Activated naive CD8-positive, alpha-beta T cell treated with anti-CD3 and anti-CD28 coated beads for 36 hours (primary cell): ENCODE data around the gene CD93. TPM values are rescaled to one million over a fixed set of nuclear protein-coding genes. Genes with fewer than 3 reads are reported as not detected.

Source experiments
- DNase-seq: peaks from one replicate; pipeline ENCODE4 v3.0.0; 2021
- H3K27ac Mint-ChIP-seq: one replicate; pipeline ENCODE4 v1.8.0; 2022; ENCODE audit warnings: mild to moderate bottlenecking, moderate library complexity, mixed read lengths
- H3K27me3 Mint-ChIP-seq: one replicate; pipeline ENCODE4 v1.8.0; 2022; ENCODE audit warnings: mild to moderate bottlenecking, mixed read lengths
- H3K36me3 Mint-ChIP-seq: one replicate; pipeline ENCODE4 v1.8.0; 2021; ENCODE audit warnings: mild to moderate bottlenecking, mixed read lengths
- H3K4me1 Mint-ChIP-seq: one replicate; pipeline ENCODE4 v1.8.0; 2021; ENCODE audit warnings: mixed read lengths
- H3K4me3 Mint-ChIP-seq: one replicate; pipeline ENCODE4 v1.8.0; 2022; ENCODE audit warnings: mild to moderate bottlenecking, moderate library complexity, mixed read lengths
- H3K9me3 Mint-ChIP-seq: one replicate; pipeline ENCODE4 v1.8.0; 2022; ENCODE audit warnings: mixed read lengths
- total RNA-seq, 2 experiments: library from RNA; stranded (reverse); gene quantifications; one replicate each; pipeline ENCODE4 v1.2.3, GENCODE V29; 2021

CD93 gene
- total RNA-seq, 2 experiments from 2014 or later: 0.04 to 0.08 TPM

- Mint-ChIP-seq H3K27ac (no peak overlapping the region), H3K9me3 (no peaks in the 10 kb centered on the region), H3K4me1 (peaks cover 5% of the 10 kb centered on the region), H3K27me3 (no peaks in the 10 kb centered on the region), H3K36me3 (no peaks in the 10 kb centered on the region), H3K4me3 (no peak overlapping the region)
- DNase-seq: no peak
Measured at GRCh38 chr20:23084282-23084844, 1.8 kb downstream of the CD93 start.

GRCh38 chr20:23083553-23084220 lies 2.4 kb downstream of the CD93 start:
- Mint-ChIP-seq H3K4me3 (no peak overlapping the region), H3K27me3 (no peaks in the 10 kb centered on the region), H3K4me1 (peaks cover 5% of the 10 kb centered on the region), H3K9me3 (no peaks in the 10 kb centered on the region), H3K36me3 (no peaks in the 10 kb centered on the region), H3K27ac (no peak overlapping the region)
- no peak for DNase-seq

GRCh38 chr20:23082846-23083552 lies 3.1 kb downstream of the CD93 start:
- H3K36me3 Mint-ChIP-seq: no peaks in the 10 kb centered on the region
- H3K4me3 Mint-ChIP-seq: no peak overlapping the region
- no peak for DNase-seq
- H3K4me1 Mint-ChIP-seq: peaks cover 5% of the 10 kb centered on the region
- no peaks in the 10 kb centered on the region for H3K9me3 Mint-ChIP-seq
- no peaks in the 10 kb centered on the region for H3K27me3 Mint-ChIP-seq
- no peak overlapping the region for H3K27ac Mint-ChIP-seq

GRCh38 chr20:23081263-23081819 lies 4.8 kb downstream of the CD93 start:
- DNase-seq: no peak
- H3K27ac Mint-ChIP-seq: no peak overlapping the region
- H3K4me3 Mint-ChIP-seq: no peak overlapping the region
- no peaks in the 10 kb centered on the region for H3K9me3 Mint-ChIP-seq
- no peaks in the 10 kb centered on the region for H3K27me3 Mint-ChIP-seq
- peaks cover 1% of the 10 kb centered on the region for H3K4me1 Mint-ChIP-seq
- H3K36me3 Mint-ChIP-seq: no peaks in the 10 kb centered on the region

GRCh38 chr20:23080521-23080920 lies 5.6 kb downstream of the CD93 start:
- Mint-ChIP-seq H3K27ac (no peak overlapping the region), H3K27me3 (no peaks in the 10 kb centered on the region), H3K4me3 (no peak overlapping the region), H3K36me3 (no peaks in the 10 kb centered on the region), H3K9me3 (no peaks in the 10 kb centered on the region), H3K4me1 (no peaks in the 10 kb centered on the region)
- no peak for DNase-seq

GRCh38 chr20:23079926-23080325 lies 6.2 kb downstream of the CD93 start:
- Mint-ChIP-seq H3K4me3 (no peak overlapping the region), H3K9me3 (no peaks in the 10 kb centered on the region), H3K36me3 (no peaks in the 10 kb centered on the region), H3K27me3 (no peaks in the 10 kb centered on the region), H3K27ac (no peak overlapping the region), H3K4me1 (no peaks in the 10 kb centered on the region)
- no peak for DNase-seq

- Mint-ChIP-seq H3K4me1 (no peaks in the 10 kb centered on the region), H3K27me3 (no peaks in the 10 kb centered on the region), H3K36me3 (no peaks in the 10 kb centered on the region), H3K9me3 (no peaks in the 10 kb centered on the region), H3K27ac (no peak overlapping the region), H3K4me3 (no peak overlapping the region)
- no peak for DNase-seq
Measured at GRCh38 chr20:23079016-23079351, 7.1 kb downstream of the CD93 start.

GRCh38 chr20:23078351-23079015 lies 7.6 kb downstream of the CD93 start:
- no peak for DNase-seq
- Mint-ChIP-seq H3K4me1 (no peaks in the 10 kb centered on the region), H3K36me3 (no peaks in the 10 kb centered on the region), H3K4me3 (no peak overlapping the region), H3K27ac (no peak overlapping the region), H3K9me3 (no peaks in the 10 kb centered on the region), H3K27me3 (no peaks in the 10 kb centered on the region)

GRCh38 chr20:23077277-23077676 lies 8.8 kb downstream of the CD93 start:
- Mint-ChIP-seq H3K27ac (no peak overlapping the region), H3K4me1 (no peaks in the 10 kb centered on the region), H3K27me3 (no peaks in the 10 kb centered on the region), H3K4me3 (no peak overlapping the region), H3K9me3 (no peaks in the 10 kb centered on the region), H3K36me3 (no peaks in the 10 kb centered on the region)
- no peak for DNase-seq

GRCh38 chr20:23074052-23074451 lies 12.1 kb downstream of the CD93 start:
- Mint-ChIP-seq H3K27me3 (no peaks in the 10 kb centered on the region), H3K9me3 (no peaks in the 10 kb centered on the region), H3K36me3 (no peaks in the 10 kb centered on the region), H3K4me1 (no peaks in the 10 kb centered on the region), H3K27ac (no peak overlapping the region), H3K4me3 (no peak overlapping the region)
- DNase-seq: no peak

- no peak overlapping the region for H3K27ac Mint-ChIP-seq
- H3K27me3 Mint-ChIP-seq: no peaks in the 10 kb centered on the region
- no peaks in the 10 kb centered on the region for H3K4me1 Mint-ChIP-seq
Measured at GRCh38 chr20:23072892-23073586, 13.1 kb downstream of the CD93 start.

GRCh38 chr20:23071996-23072395 lies 14.1 kb downstream of the CD93 start:
- no peak overlapping the region for H3K4me3 Mint-ChIP-seq
- no peak overlapping the region for H3K27ac Mint-ChIP-seq
- no peaks in the 10 kb centered on the region for H3K4me1 Mint-ChIP-seq
- H3K9me3 Mint-ChIP-seq: no peaks in the 10 kb centered on the region
- H3K36me3 Mint-ChIP-seq: no peaks in the 10 kb centered on the region
- no peak for DNase-seq
- H3K27me3 Mint-ChIP-seq: no peaks in the 10 kb centered on the region

More at GRCh38 chr20:23072892-23073586, 13.1 kb downstream of the CD93 start:
- DNase-seq: no peak
- H3K9me3 Mint-ChIP-seq: no peaks in the 10 kb centered on the region
- H3K4me3 Mint-ChIP-seq: no peak overlapping the region
- no peaks in the 10 kb centered on the region for H3K36me3 Mint-ChIP-seq

- Mint-ChIP-seq H3K4me1 (no peaks in the 10 kb centered on the region), H3K27ac (no peak overlapping the region), H3K4me3 (no peak overlapping the region), H3K36me3 (no peaks in the 10 kb centered on the region), H3K9me3 (no peaks in the 10 kb centered on the region), H3K27me3 (no peaks in the 10 kb centered on the region)
- DNase-seq: no peak
Measured at GRCh38 chr20:23071398-23071797, 14.7 kb downstream of the CD93 start.

GRCh38 chr20:23069108-23069507 lies 17.0 kb downstream of the CD93 start:
- H3K27me3 Mint-ChIP-seq: no peaks in the 10 kb centered on the region
- DNase-seq: no peak
- no peak overlapping the region for H3K4me3 Mint-ChIP-seq
- no peaks in the 10 kb centered on the region for H3K9me3 Mint-ChIP-seq
- H3K4me1 Mint-ChIP-seq: no peaks in the 10 kb centered on the region
- no peaks in the 10 kb centered on the region for H3K36me3 Mint-ChIP-seq
- no peak overlapping the region for H3K27ac Mint-ChIP-seq

- no peaks in the 10 kb centered on the region for H3K4me1 Mint-ChIP-seq
- no peaks in the 10 kb centered on the region for H3K27me3 Mint-ChIP-seq
- no peaks in the 10 kb centered on the region for H3K9me3 Mint-ChIP-seq
- H3K27ac Mint-ChIP-seq: no peak overlapping the region
- H3K36me3 Mint-ChIP-seq: no peaks in the 10 kb centered on the region
- no peak for DNase-seq
- H3K4me3 Mint-ChIP-seq: no peak overlapping the region
Measured at GRCh38 chr20:23068283-23068682, 17.8 kb downstream of the CD93 start.
